Astrocyte (in vitro differentiated cells and primary cell): ENCODE measurements around the gene USP36.

Experiments used
- CTCF ChIP-seq: IDR thresholded peaks from 2 replicates; pipeline ENCODE4 v1.5.1; 2011; ENCODE audit warnings: low read depth, mild to moderate bottlenecking, inconsistent platforms, low read length, moderate library complexity; ENCODE audit not compliant: insufficient read depth
- EZH2 ChIP-seq: IDR thresholded peaks from 2 replicates; pipeline ENCODE4 v1.6.1; 2012; ENCODE audit warnings: mild to moderate bottlenecking, low read length, inconsistent platforms; ENCODE audit not compliant: insufficient read depth

- no peak for TF ChIP-seq CTCF
- TF ChIP-seq EZH2: no peak
These were observed 6.0 kb downstream of the USP36 start for GRCh38 chr17:78834571-78834970.
